ENCODE data around the gene CDYL2. TPM values are rescaled to one million over a fixed set of nuclear protein-coding genes. Genes with fewer than 3 reads are reported as not detected.

Gene CDYL2
- total and polyA plus RNA-seq, 12 donors: 0.59 to 5.3 (median 2.9) TPM

- Histone ChIP-seq H3K4me3 (no peak overlapping the region), H3K9me3 (no peaks in the 10 kb centered on the region), H3K4me1 (no peaks in the 10 kb centered on the region), H3K27ac (no peak overlapping the region), H3K27me3 (no peaks in the 10 kb centered on the region), H3K36me3 (peaks cover 0 to 13% (median 0%) of the 10 kb centered on the region in 9 donors)
- no peak for DNase-seq
- TF ChIP-seq CTCF (IDR thresholded peaks at IDR 0.05): no peak
- ATAC-seq: no peak
- intact Hi-C loops (cut with DNase I): no loop called here
- WGBS, 2 donors: 84 to 88% methylated on average over 4 of the region's 4 CpGs
Observed at GRCh38 chr16:80687606-80688005, 116.8 kb downstream of the CDYL2 start.

- no peak overlapping the region for H3K4me3 ChIP-seq
- no peaks in the 10 kb centered on the region for H3K9me3 ChIP-seq
- H3K27me3 ChIP-seq: no peaks in the 10 kb centered on the region
- ATAC-seq (no peak), DNase-seq (no peak)
- TF ChIP-seq CTCF (IDR thresholded peaks at IDR 0.05): no peak
- peaks cover 0 to 13% (median 0%) of the 10 kb centered on the region in 9 donors for H3K36me3 ChIP-seq
- intact Hi-C loops (cut with DNase I): no loop called here
- 83 to 89% methylated on average over 10 of the region's 10 CpGs for WGBS, 2 donors
- no peaks in the 10 kb centered on the region for H3K4me1 ChIP-seq
- H3K27ac ChIP-seq: no peak overlapping the region
Observed at GRCh38 chr16:80684906-80685305, 119.5 kb downstream of the CDYL2 start.

- Histone ChIP-seq H3K27me3 (no peaks in the 10 kb centered on the region), H3K9me3 (peaks cover 0 to 2% (median 0%) of the 10 kb centered on the region in 11 donors), H3K4me1 (no peaks in the 10 kb centered on the region), H3K27ac (no peak overlapping the region), H3K36me3 (peaks cover 0 to 13% (median 0%) of the 10 kb centered on the region in 9 donors), H3K4me3 (no peak overlapping the region)
- no peak for DNase-seq
- TF ChIP-seq CTCF (IDR thresholded peaks at IDR 0.05): no peak
- no peak for ATAC-seq
- intact Hi-C loops (cut with DNase I): no loop called here
- WGBS, 2 donors: 96 to 97% methylated on average over 15 of the region's 15 CpGs
Observed at GRCh38 chr16:80684136-80684765, 120.1 kb downstream of the CDYL2 start.

- ATAC-seq: no peak
- no peaks in the 10 kb centered on the region for H3K4me1 ChIP-seq
- intact Hi-C loops (cut with DNase I): no loop called here
- 88 to 93% methylated on average over 3 of the region's 3 CpGs for WGBS, 2 donors
- no peak for TF ChIP-seq CTCF (IDR thresholded peaks at IDR 0.05)
- no peak for DNase-seq
- H3K27me3 ChIP-seq: no peaks in the 10 kb centered on the region
- peaks cover 0 to 13% (median 0%) of the 10 kb centered on the region in 9 donors for H3K36me3 ChIP-seq
- no peak overlapping the region for H3K4me3 ChIP-seq
- peaks cover 0 to 4% (median 0%) of the 10 kb centered on the region in 11 donors for H3K9me3 ChIP-seq
- H3K27ac ChIP-seq: no peak overlapping the region
Observed at GRCh38 chr16:80683646-80684045, 120.8 kb downstream of the CDYL2 start.
